GM12872 (cell line): ENCODE measurements around the gene NFAM1.

Experiments used
- CTCF ChIP-seq: IDR thresholded peaks from 3 replicates; pipeline ENCODE4 v1.5.1; 2011; ENCODE audit warnings: low read depth, mild to moderate bottlenecking, low read length, moderate library complexity; ENCODE audit not compliant: insufficient read depth

NFAM1 gene

GRCh38 chr22:42341779-42342178, 90.4 kb downstream of the NFAM1 start:
- TF ChIP-seq CTCF = no peak

- no peak for TF ChIP-seq CTCF
Measured at GRCh38 chr22:42340829-42341383, 91.3 kb downstream of the NFAM1 start.

GRCh38 chr22:42340150-42340549, 92.1 kb downstream of the NFAM1 start:
- TF ChIP-seq CTCF = no peak

- no peak for TF ChIP-seq CTCF
Measured at GRCh38 chr22:42338479-42338878, 93.7 kb downstream of the NFAM1 start.

GRCh38 chr22:42337356-42337755, 94.8 kb downstream of the NFAM1 start:
- no peak for TF ChIP-seq CTCF

- no peak for TF ChIP-seq CTCF
Measured at GRCh38 chr22:42336527-42337227, 95.5 kb downstream of the NFAM1 start.

GRCh38 chr22:42335839-42336378, 96.3 kb downstream of the NFAM1 start:
- TF ChIP-seq CTCF = no peak
